GM12874 (cell line): ENCODE results near the gene MYZAP.

Experiments used
- TF ChIP-seq, protein P1 (sequence below): IDR thresholded peaks from 2 replicates; pipeline ENCODE4 v1.5.1; 2011; ENCODE audit warnings: low read depth, mild to moderate bottlenecking, control low read depth, low read length, moderate library complexity; ENCODE audit not compliant: insufficient read depth

MYZAP gene

DNA sequence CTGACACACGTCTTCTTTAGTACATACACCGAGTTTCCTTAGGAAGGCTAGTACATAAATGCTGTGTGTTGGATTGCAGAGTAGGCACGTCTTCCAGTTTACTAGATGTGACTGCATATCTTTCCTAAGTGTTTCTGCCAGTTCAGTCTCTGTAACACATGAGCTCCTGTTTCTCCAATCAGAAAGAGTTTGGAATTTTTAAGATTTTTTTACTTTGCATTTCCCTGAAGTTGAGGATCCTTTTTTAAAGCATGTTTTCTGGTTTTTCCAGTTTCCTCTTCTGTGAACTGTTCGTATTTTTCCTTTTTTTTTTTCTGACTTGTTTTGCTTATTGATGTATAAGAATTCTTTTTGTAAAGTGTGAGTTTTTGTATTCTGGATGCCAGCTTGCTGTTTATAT is 107.3 kb downstream of the MYZAP start:
- TF ChIP-seq, protein P1, sequence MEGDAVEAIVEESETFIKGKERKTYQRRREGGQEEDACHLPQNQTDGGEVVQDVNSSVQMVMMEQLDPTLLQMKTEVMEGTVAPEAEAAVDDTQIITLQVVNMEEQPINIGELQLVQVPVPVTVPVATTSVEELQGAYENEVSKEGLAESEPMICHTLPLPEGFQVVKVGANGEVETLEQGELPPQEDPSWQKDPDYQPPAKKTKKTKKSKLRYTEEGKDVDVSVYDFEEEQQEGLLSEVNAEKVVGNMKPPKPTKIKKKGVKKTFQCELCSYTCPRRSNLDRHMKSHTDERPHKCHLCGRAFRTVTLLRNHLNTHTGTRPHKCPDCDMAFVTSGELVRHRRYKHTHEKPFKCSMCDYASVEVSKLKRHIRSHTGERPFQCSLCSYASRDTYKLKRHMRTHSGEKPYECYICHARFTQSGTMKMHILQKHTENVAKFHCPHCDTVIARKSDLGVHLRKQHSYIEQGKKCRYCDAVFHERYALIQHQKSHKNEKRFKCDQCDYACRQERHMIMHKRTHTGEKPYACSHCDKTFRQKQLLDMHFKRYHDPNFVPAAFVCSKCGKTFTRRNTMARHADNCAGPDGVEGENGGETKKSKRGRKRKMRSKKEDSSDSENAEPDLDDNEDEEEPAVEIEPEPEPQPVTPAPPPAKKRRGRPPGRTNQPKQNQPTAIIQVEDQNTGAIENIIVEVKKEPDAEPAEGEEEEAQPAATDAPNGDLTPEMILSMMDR = no peak

DNA sequence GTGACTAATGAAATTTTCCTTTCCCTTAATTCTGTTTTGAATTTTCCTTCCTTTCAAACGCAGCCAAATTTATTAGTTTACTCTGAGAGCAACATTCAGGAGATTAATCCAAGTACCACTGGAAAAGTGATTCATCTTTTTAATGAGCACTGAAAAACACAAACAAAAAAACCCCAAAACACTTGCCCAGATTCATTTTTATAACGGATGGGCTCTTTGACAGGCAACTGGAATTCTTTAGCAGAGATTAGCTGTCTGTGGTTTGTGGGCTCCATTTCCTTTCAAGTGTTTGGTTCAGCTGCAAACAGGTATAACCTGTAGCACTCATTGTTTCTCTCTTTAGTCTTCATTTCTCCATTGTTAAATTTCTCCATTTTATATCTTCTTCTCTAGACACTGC is 111.7 kb downstream of the MYZAP start:
- TF ChIP-seq, protein P1 = no peak

GRCh38 chr15:57704441-57704840 is 112.7 kb downstream of the MYZAP start:
- TF ChIP-seq, protein P1 = no peak

DNA sequence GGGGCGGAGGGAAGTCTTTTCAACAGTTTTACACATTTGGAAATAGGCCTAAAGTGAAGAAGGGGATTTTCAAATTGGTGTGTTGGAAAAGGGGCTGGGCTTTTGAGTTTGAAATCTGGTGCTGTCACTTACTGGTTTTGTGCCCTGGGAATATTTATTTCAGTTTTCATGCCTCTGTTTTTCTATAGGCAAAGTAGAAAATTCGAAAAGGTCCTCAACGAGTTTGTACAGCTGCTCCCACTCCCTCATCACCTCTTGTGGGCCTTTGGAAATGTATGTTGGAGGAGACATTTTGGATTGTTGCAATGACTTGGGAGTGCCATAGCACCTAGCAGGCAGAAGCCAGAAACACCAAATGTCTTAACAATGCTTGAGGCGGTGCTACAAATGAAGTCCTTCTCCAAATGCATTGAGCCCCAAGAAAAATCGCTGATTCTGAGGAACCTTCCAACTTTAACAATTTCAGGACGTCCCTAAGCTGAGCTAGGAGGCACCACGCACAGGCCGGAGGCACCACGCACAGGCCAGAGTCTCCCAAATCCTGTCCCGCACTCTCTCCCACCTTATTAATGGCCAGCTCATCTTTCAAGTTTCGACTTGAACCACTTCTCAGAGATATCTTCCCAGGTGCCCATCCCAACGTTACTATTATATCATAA is 114.2 kb downstream of the MYZAP start:
- TF ChIP-seq, protein P1 = no peak

GRCh38 chr15:57706405-57707209 is 114.9 kb downstream of the MYZAP start, which contains the start of gene POLR2M:
POLR2M (plus strand) TSS chr15:57706714; CDS start chr15:57706843, 129 bp downstream.
- TF ChIP-seq, protein P1 = no peak

- TF ChIP-seq, protein P1 = no peak
Observed at GRCh38 chr15:57708047-57708446, 116.3 kb downstream of the MYZAP start.

DNA sequence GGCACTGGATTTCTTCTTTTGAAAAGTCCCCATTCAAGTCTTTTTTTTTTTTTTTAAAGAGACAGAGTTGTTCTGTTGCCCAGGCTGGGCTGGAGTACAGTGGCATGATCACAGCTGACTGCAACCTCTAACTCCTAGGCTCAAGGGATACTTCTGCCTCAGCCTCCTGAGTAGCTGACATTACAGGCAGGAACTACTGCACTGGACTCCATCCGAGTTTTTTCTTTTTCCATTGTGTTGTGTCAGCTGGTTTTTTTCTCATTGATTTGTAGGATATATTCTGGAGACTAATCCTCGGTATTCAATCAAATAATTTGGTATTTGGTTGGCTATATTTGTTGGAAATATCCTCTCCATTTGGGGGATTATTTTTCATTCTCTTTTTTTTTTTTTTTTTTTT is 126.6 kb downstream of the MYZAP start:
- TF ChIP-seq, protein P1 = no peak
